Astrocyte (in vitro differentiated cells and primary cell): ENCODE data around the gene GORASP2. TPM values are rescaled to one million over a fixed set of nuclear protein-coding genes. Genes with fewer than 3 reads are reported as not detected.
"Not testable (repeated sequence)": the region's sequence is repeated elsewhere in the genome, so short reads cannot be mapped to it uniquely, and the experiment has no call there.

Source experiments
- DNase-seq: peaks from one replicate; pipeline ENCODE4 v3.0.0-alpha.2; 2010; ENCODE audit warnings: low read depth
- FAIRE-seq: peaks from 2 replicates; lab custom pipeline; 2011; peaks lifted over from hg19 to GRCh38; lab: Jason Lieb, UNC
- H2AFZ ChIP-seq: 2 replicates; pipeline ENCODE4 v1.6.0; 2012; ENCODE audit warnings: low read depth, low read length, inconsistent platforms
- H3K27ac ChIP-seq: 2 replicates; pipeline ENCODE4 v1.5.1; 2011; ENCODE audit warnings: low read depth, low read length, inconsistent platforms
- H3K27me3 ChIP-seq: 2 replicates; pipeline ENCODE4 v1.6.0; 2011; ENCODE audit warnings: low read length, inconsistent platforms; ENCODE audit not compliant: insufficient read depth
- H3K36me3 ChIP-seq: 2 replicates; pipeline ENCODE4 v1.5.1; 2011; ENCODE audit warnings: low read length, inconsistent platforms; ENCODE audit not compliant: insufficient read depth
- H3K4me1 ChIP-seq: 2 replicates; pipeline ENCODE4 v1.5.1; 2011; ENCODE audit warnings: low read length, inconsistent platforms; ENCODE audit not compliant: insufficient read depth
- H3K4me2 ChIP-seq: 2 replicates; pipeline ENCODE4 v1.6.0; 2012; ENCODE audit warnings: low read length, inconsistent platforms
- H3K4me3 ChIP-seq: 2 replicates; pipeline ENCODE4 v1.5.1; 2011; ENCODE audit warnings: low read depth, mild to moderate bottlenecking, low read length, inconsistent platforms; ENCODE audit not compliant: insufficient read depth
- H3K79me2 ChIP-seq: 2 replicates; pipeline ENCODE4 v1.6.0; 2012; ENCODE audit warnings: mild to moderate bottlenecking, low read length, inconsistent platforms; ENCODE audit not compliant: insufficient read depth
- H3K9ac ChIP-seq: 2 replicates; pipeline ENCODE4 v1.6.0; 2012; ENCODE audit warnings: mild to moderate bottlenecking, low read length, inconsistent platforms
- H3K9me3 ChIP-seq: 2 replicates; pipeline ENCODE4 v1.5.1; 2012; ENCODE audit warnings: low read depth, mild to moderate bottlenecking, low read length, inconsistent platforms; ENCODE audit not compliant: insufficient read depth
- H4K20me1 ChIP-seq: 2 replicates; pipeline ENCODE4 v1.6.0; 2012; ENCODE audit warnings: low read length, inconsistent platforms; ENCODE audit not compliant: insufficient read depth
- H3K27ac Mint-ChIP-seq: one replicate; pipeline ENCODE4 v1.8.0; 2021; ENCODE audit warnings: mild to moderate bottlenecking, mixed read lengths; ENCODE audit not compliant: unreplicated experiment
- H3K27me3 Mint-ChIP-seq: one replicate; pipeline ENCODE4 v1.8.0; 2021; ENCODE audit warnings: low read depth, mixed read lengths; ENCODE audit not compliant: unreplicated experiment
- H3K36me3 Mint-ChIP-seq: one replicate; pipeline ENCODE4 v1.8.0; 2021; ENCODE audit warnings: low read depth, mixed read lengths; ENCODE audit not compliant: unreplicated experiment
- H3K4me1 Mint-ChIP-seq: one replicate; pipeline ENCODE4 v1.8.0; 2021; ENCODE audit warnings: low read depth, mixed read lengths; ENCODE audit not compliant: unreplicated experiment
- H3K4me3 Mint-ChIP-seq: one replicate; pipeline ENCODE4 v1.8.0; 2021; ENCODE audit warnings: mild to moderate bottlenecking, moderate library complexity, mixed read lengths; ENCODE audit not compliant: unreplicated experiment
- H3K9me3 Mint-ChIP-seq: one replicate; pipeline ENCODE4 v1.8.0; 2021; ENCODE audit warnings: mild to moderate bottlenecking, mixed read lengths; ENCODE audit not compliant: unreplicated experiment
- CTCF ChIP-seq: IDR thresholded peaks from 2 replicates; pipeline ENCODE4 v1.5.1; 2011; ENCODE audit warnings: low read depth, mild to moderate bottlenecking, inconsistent platforms, low read length, moderate library complexity; ENCODE audit not compliant: insufficient read depth
- EZH2 ChIP-seq: IDR thresholded peaks from 2 replicates; pipeline ENCODE4 v1.6.1; 2012; ENCODE audit warnings: mild to moderate bottlenecking, low read length, inconsistent platforms; ENCODE audit not compliant: insufficient read depth
- total RNA-seq: library from RNA; stranded (reverse); gene quantifications from 2 replicates; pipeline ENCODE4 v1.2.1, GENCODE V29; 2021

Gene GORASP2
- total RNA-seq, 1 donor from 2014 or later, result 116 TPM

- TF ChIP-seq CTCF, result no peak
- TF ChIP-seq EZH2, result no peak
- DNase-seq (no peak), FAIRE-seq (no peak)
- H3K27me3 Mint-ChIP-seq, result no peaks in the 10 kb centered on the region
- H3K4me3 Mint-ChIP-seq, result no peak overlapping the region
- H3K27ac ChIP-seq, result no peak overlapping the region
- peaks cover 43% of the 10 kb centered on the region for H3K9me3 Mint-ChIP-seq
- H3K27ac Mint-ChIP-seq, result no peak overlapping the region
- no peaks in the 10 kb centered on the region for H3K36me3 ChIP-seq
- no peak overlapping the region for H3K4me2 ChIP-seq
- no peaks in the 10 kb centered on the region for H3K27me3 ChIP-seq
- peaks cover 8% of the 10 kb centered on the region for H3K36me3 Mint-ChIP-seq
- H2AFZ ChIP-seq, result no peak overlapping the region
- H3K79me2 ChIP-seq, result no peaks in the 10 kb centered on the region
- H3K9ac ChIP-seq, result no peak overlapping the region
- peaks cover 16% of the 10 kb centered on the region for H3K9me3 ChIP-seq
- H3K4me3 ChIP-seq, result no peak overlapping the region
- H3K4me1 Mint-ChIP-seq, result no peaks in the 10 kb centered on the region
- no peaks in the 10 kb centered on the region for H3K4me1 ChIP-seq
- no peaks in the 10 kb centered on the region for H4K20me1 ChIP-seq
Observed at GRCh38 chr2:170917219-170917913, 11.7 kb upstream of the GORASP2 start.

- Histone ChIP-seq H3K4me3 (no peak overlapping the region), H4K20me1 (no peaks in the 10 kb centered on the region), H2AFZ (no peak overlapping the region), H3K79me2 (no peaks in the 10 kb centered on the region), H3K9me3 (peaks cover 12% of the 10 kb centered on the region), H3K36me3 (no peaks in the 10 kb centered on the region), H3K9ac (no peak overlapping the region), H3K4me1 (no peaks in the 10 kb centered on the region), H3K4me2 (no peak overlapping the region), H3K27ac (no peak overlapping the region), H3K27me3 (no peaks in the 10 kb centered on the region)
- H3K4me1 Mint-ChIP-seq, result no peaks in the 10 kb centered on the region
- no peak overlapping the region for H3K27ac Mint-ChIP-seq
- DNase-seq (no peak), FAIRE-seq (no peak)
- H3K9me3 Mint-ChIP-seq, result peaks cover 39% of the 10 kb centered on the region
- peaks cover 8% of the 10 kb centered on the region for H3K36me3 Mint-ChIP-seq
- no peak for TF ChIP-seq CTCF
- no peak for TF ChIP-seq EZH2
- no peak overlapping the region for H3K4me3 Mint-ChIP-seq
- no peaks in the 10 kb centered on the region for H3K27me3 Mint-ChIP-seq
Observed at GRCh38 chr2:170917957-170918356, 11.1 kb upstream of the GORASP2 start.

GRCh38 chr2:170921873-170922272 lies 7.2 kb upstream of the GORASP2 start:
- not testable (repeated sequence) for H2AFZ ChIP-seq, H3K4me3 ChIP-seq, H3K27me3 ChIP-seq, H3K36me3 Mint-ChIP-seq, H3K27me3 Mint-ChIP-seq, H4K20me1 ChIP-seq, FAIRE-seq, H3K9ac ChIP-seq, H3K4me1 ChIP-seq, H3K36me3 ChIP-seq, H3K79me2 ChIP-seq, H3K4me3 Mint-ChIP-seq, H3K27ac ChIP-seq, DNase-seq, H3K27ac Mint-ChIP-seq, H3K4me1 Mint-ChIP-seq, H3K4me2 ChIP-seq
- H3K9me3 ChIP-seq, result peaks cover 23% of the 10 kb centered on the region
- H3K9me3 Mint-ChIP-seq, result peaks cover 24% of the 10 kb centered on the region
